Activated naive CD8-positive, alpha-beta T cell (primary cell): Measurements from ENCODE around the gene ZNF280D.

Experiments
- H3K27ac Mint-ChIP-seq: one replicate; pipeline ENCODE4 v1.8.0; 2021; ENCODE audit warnings: mixed read lengths
- H3K27me3 Mint-ChIP-seq: one replicate; pipeline ENCODE4 v1.8.0; 2021; ENCODE audit warnings: mixed read lengths
- H3K36me3 Mint-ChIP-seq: one replicate; pipeline ENCODE4 v1.8.0; 2021; ENCODE audit warnings: mixed read lengths
- H3K4me1 Mint-ChIP-seq: one replicate; pipeline ENCODE4 v1.8.0; 2021; ENCODE audit warnings: low read depth, mixed read lengths
- H3K4me3 Mint-ChIP-seq: one replicate; pipeline ENCODE4 v1.8.0; 2021; ENCODE audit warnings: mild to moderate bottlenecking, mixed read lengths
- H3K9me3 Mint-ChIP-seq: one replicate; pipeline ENCODE4 v1.8.0; 2021; ENCODE audit warnings: low read depth, mixed read lengths

Gene ZNF280D

GRCh38 chr15:56699743-56700142, 33.6 kb downstream of the ZNF280D start:
- Mint-ChIP-seq H3K4me1 (no peaks in the 10 kb centered on the region), H3K27me3 (no peaks in the 10 kb centered on the region), H3K27ac (no peak overlapping the region), H3K9me3 (no peaks in the 10 kb centered on the region), H3K36me3 (peaks cover 17% of the 10 kb centered on the region), H3K4me3 (no peak overlapping the region)

GRCh38 chr15:56698270-56698669, 35.0 kb downstream of the ZNF280D start:
- Mint-ChIP-seq H3K4me3 (no peak overlapping the region), H3K27ac (no peak overlapping the region), H3K9me3 (no peaks in the 10 kb centered on the region), H3K36me3 (peaks cover 23% of the 10 kb centered on the region), H3K4me1 (no peaks in the 10 kb centered on the region), H3K27me3 (no peaks in the 10 kb centered on the region)

DNA sequence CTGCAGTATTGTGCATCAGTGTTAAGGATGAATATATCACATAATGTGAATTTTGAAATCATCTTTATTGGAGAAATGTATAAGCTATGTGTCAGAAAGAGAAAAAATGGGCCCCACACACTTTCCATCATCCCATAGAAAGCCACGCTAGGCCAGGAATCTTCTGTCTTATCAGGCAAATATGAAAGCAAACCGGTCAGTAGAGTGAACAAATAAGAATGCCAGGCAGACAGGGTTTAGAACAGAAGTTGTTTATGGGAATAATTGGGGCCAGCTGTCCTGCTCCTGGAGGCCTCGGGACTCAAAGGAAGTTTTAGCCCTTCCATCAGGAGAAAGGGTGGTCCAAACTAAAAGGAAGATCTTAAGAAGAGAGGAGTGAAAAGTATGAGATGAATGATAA, 39.5 kb downstream of the ZNF280D start:
- H3K4me1 Mint-ChIP-seq: no peaks in the 10 kb centered on the region
- H3K27ac Mint-ChIP-seq: no peak overlapping the region
- H3K27me3 Mint-ChIP-seq: no peaks in the 10 kb centered on the region
- H3K9me3 Mint-ChIP-seq: no peaks in the 10 kb centered on the region
- H3K4me3 Mint-ChIP-seq: no peak overlapping the region
- H3K36me3 Mint-ChIP-seq: peaks cover 14% of the 10 kb centered on the region

DNA sequence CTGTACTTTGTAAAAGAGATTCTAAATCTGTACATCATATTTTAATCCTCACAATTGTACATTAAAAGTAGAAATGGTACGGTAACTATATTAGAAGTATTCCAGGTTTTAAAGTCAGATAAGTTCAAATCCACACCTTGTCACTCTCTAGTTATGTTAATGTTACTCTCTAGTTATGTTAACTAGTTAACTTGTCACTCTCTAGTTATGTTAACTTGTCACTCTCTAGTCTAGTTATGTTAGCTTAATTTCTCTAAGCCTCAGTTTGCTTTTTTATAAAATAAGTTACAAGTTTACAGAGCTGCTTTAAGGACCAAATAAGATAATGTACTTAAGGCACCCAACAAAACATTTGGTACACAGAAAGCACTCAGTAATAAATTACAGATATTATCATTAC, 42.6 kb downstream of the ZNF280D start:
- Mint-ChIP-seq H3K36me3 (peaks cover 8% of the 10 kb centered on the region), H3K9me3 (no peaks in the 10 kb centered on the region), H3K4me1 (no peaks in the 10 kb centered on the region), H3K27me3 (no peaks in the 10 kb centered on the region), H3K4me3 (no peak overlapping the region), H3K27ac (no peak overlapping the region)

GRCh38 chr15:56683908-56684307, 49.4 kb downstream of the ZNF280D start:
- no peak overlapping the region for H3K27ac Mint-ChIP-seq
- H3K4me1 Mint-ChIP-seq: no peaks in the 10 kb centered on the region
- H3K9me3 Mint-ChIP-seq: no peaks in the 10 kb centered on the region
- H3K36me3 Mint-ChIP-seq: peaks cover 2% of the 10 kb centered on the region
- H3K4me3 Mint-ChIP-seq: no peak overlapping the region
- no peaks in the 10 kb centered on the region for H3K27me3 Mint-ChIP-seq

DNA sequence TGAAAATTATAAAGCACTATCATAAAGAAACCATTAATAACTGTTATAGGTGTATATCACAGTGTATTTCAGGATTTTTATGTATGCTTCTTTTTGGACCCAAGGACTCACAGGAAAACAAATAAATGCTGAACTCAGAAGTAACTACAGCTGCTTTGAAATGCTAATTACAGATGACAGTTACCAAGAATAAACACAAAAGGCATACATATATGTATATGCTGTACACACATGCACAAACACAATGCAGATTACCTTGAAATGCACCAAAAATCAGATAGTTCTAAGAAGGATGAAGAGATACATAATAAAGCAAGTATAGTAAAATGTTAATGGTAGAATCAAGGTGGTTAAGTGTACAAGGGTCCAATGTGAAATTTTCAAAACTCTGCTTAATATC, 52.2 kb downstream of the ZNF280D start:
- H3K36me3 Mint-ChIP-seq: peaks cover 12% of the 10 kb centered on the region
- no peaks in the 10 kb centered on the region for H3K4me1 Mint-ChIP-seq
- H3K27me3 Mint-ChIP-seq: no peaks in the 10 kb centered on the region
- H3K4me3 Mint-ChIP-seq: no peak overlapping the region
- H3K9me3 Mint-ChIP-seq: no peaks in the 10 kb centered on the region
- H3K27ac Mint-ChIP-seq: no peak overlapping the region

- Mint-ChIP-seq H3K9me3 (no peaks in the 10 kb centered on the region), H3K4me3 (no peak overlapping the region), H3K27me3 (no peaks in the 10 kb centered on the region), H3K27ac (no peak overlapping the region), H3K4me1 (no peaks in the 10 kb centered on the region), H3K36me3 (peaks cover 22% of the 10 kb centered on the region)
Observed at GRCh38 chr15:56679225-56679624, 54.1 kb downstream of the ZNF280D start.

- Mint-ChIP-seq H3K4me3 (no peak overlapping the region), H3K27me3 (no peaks in the 10 kb centered on the region), H3K9me3 (no peaks in the 10 kb centered on the region), H3K27ac (no peak overlapping the region), H3K36me3 (peaks cover 25% of the 10 kb centered on the region), H3K4me1 (no peaks in the 10 kb centered on the region)
Observed at GRCh38 chr15:56678571-56678970, 54.7 kb downstream of the ZNF280D start.

GRCh38 chr15:56677271-56677670, 56.0 kb downstream of the ZNF280D start:
- no peaks in the 10 kb centered on the region for H3K27me3 Mint-ChIP-seq

GRCh38 chr15:56675930-56676329, 57.4 kb downstream of the ZNF280D start:
- Mint-ChIP-seq H3K36me3 (peaks cover 33% of the 10 kb centered on the region), H3K4me3 (no peak overlapping the region), H3K27ac (no peak overlapping the region), H3K27me3 (no peaks in the 10 kb centered on the region), H3K4me1 (no peaks in the 10 kb centered on the region), H3K9me3 (no peaks in the 10 kb centered on the region)

More at GRCh38 chr15:56677271-56677670, 56.0 kb downstream of the ZNF280D start:
- Mint-ChIP-seq H3K4me3 (no peak overlapping the region), H3K36me3 (peaks cover 30% of the 10 kb centered on the region), H3K4me1 (no peaks in the 10 kb centered on the region), H3K9me3 (no peaks in the 10 kb centered on the region), H3K27ac (no peak overlapping the region)

DNA sequence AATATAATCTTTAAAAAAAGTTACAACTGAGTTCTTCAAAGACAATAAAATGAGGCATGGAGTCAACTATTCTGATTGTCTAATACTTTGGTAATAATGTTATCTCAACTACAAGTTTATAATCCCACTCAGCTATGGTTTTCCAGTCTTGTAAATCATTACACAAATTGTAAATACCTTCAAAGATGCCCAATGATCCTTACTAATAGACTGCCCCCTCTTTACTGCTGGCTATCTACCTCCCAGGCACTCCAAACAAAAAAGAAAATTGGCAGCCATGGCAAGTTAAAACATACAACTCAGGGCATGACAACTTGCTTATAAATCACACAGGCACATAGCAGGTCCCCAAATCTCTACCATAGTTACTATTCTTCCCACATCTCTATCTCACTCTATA, 58.5 kb downstream of the ZNF280D start:
- Mint-ChIP-seq H3K4me1 (no peaks in the 10 kb centered on the region), H3K27me3 (no peaks in the 10 kb centered on the region), H3K27ac (no peak overlapping the region), H3K4me3 (no peak overlapping the region), H3K36me3 (peaks cover 33% of the 10 kb centered on the region), H3K9me3 (no peaks in the 10 kb centered on the region)

- Mint-ChIP-seq H3K36me3 (peaks cover 33% of the 10 kb centered on the region), H3K27ac (no peak overlapping the region), H3K4me1 (no peaks in the 10 kb centered on the region), H3K27me3 (no peaks in the 10 kb centered on the region), H3K4me3 (no peak overlapping the region), H3K9me3 (no peaks in the 10 kb centered on the region)
Observed at GRCh38 chr15:56672721-56673120, 60.6 kb downstream of the ZNF280D start.

GRCh38 chr15:56667517-56667916, 65.8 kb downstream of the ZNF280D start:
- Mint-ChIP-seq H3K4me1 (no peaks in the 10 kb centered on the region), H3K36me3 (peaks cover 28% of the 10 kb centered on the region)

GRCh38 chr15:56660943-56661342, 72.4 kb downstream of the ZNF280D start:
- H3K27me3 Mint-ChIP-seq: no peaks in the 10 kb centered on the region
- no peak overlapping the region for H3K4me3 Mint-ChIP-seq
- H3K27ac Mint-ChIP-seq: no peak overlapping the region
- H3K4me1 Mint-ChIP-seq: no peaks in the 10 kb centered on the region
- peaks cover 32% of the 10 kb centered on the region for H3K36me3 Mint-ChIP-seq
- no peaks in the 10 kb centered on the region for H3K9me3 Mint-ChIP-seq

More at GRCh38 chr15:56667517-56667916, 65.8 kb downstream of the ZNF280D start:
- Mint-ChIP-seq H3K9me3 (no peaks in the 10 kb centered on the region), H3K27me3 (no peaks in the 10 kb centered on the region), H3K4me3 (no peak overlapping the region), H3K27ac (no peak overlapping the region)

GRCh38 chr15:56659197-56659596, 74.1 kb downstream of the ZNF280D start:
- H3K4me3 Mint-ChIP-seq: no peak overlapping the region
- H3K36me3 Mint-ChIP-seq: peaks cover 23% of the 10 kb centered on the region
- no peaks in the 10 kb centered on the region for H3K27me3 Mint-ChIP-seq
- no peak overlapping the region for H3K27ac Mint-ChIP-seq
- no peaks in the 10 kb centered on the region for H3K4me1 Mint-ChIP-seq
- H3K9me3 Mint-ChIP-seq: no peaks in the 10 kb centered on the region

DNA sequence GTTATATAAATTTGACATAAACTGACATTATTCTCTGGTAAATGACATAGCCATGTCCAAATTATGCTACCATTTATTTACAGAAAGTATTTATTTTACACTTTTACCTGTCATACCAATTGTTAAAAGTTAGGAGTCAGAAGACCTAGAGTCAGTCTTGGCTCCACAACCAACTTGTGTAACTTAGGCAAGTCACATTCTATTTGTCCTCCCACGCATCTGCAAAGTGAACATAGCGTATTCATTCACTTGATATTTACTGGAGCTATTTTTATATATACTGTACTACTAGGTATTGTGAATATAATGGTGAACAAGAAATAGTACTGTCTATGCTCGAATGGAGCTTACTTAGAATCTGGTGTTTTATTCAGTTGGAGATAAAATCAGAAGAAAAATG, 78.7 kb downstream of the ZNF280D start:
- H3K36me3 Mint-ChIP-seq: peaks cover 22% of the 10 kb centered on the region

More for the DNA sequence above, 78.7 kb downstream of the ZNF280D start:
- no peaks in the 10 kb centered on the region for H3K27me3 Mint-ChIP-seq
- H3K4me3 Mint-ChIP-seq: no peak overlapping the region
- no peaks in the 10 kb centered on the region for H3K4me1 Mint-ChIP-seq
- H3K27ac Mint-ChIP-seq: no peak overlapping the region
- no peaks in the 10 kb centered on the region for H3K9me3 Mint-ChIP-seq
